Karpas-422 (cell line): ENCODE data around the gene AFDN. TPM values are rescaled to one million over a fixed set of nuclear protein-coding genes. Genes with fewer than 3 reads are reported as not detected.

Experiments
- DNase-seq: peaks from one replicate; pipeline ENCODE4 v3.0.0-alpha.2; 2015
- H2AFZ ChIP-seq: fragments of 200-600 bp; sonication (generic); 2 replicates; pipeline ENCODE4 v1.6.1; 2014; ENCODE audit warnings: antibody characterized with exemption, low read length, mixed read lengths
- H3K27ac ChIP-seq: fragments of 200-600 bp; sonication (generic); 2 replicates; pipeline ENCODE4 v1.5.1; 2014; ENCODE audit warnings: mild to moderate bottlenecking, low read length, moderate library complexity
- H3K27me3 ChIP-seq: fragments of 200-600 bp; sonication (generic); 2 replicates; pipeline ENCODE4 v1.6.1; 2014; ENCODE audit warnings: low read length, mixed read lengths
- H3K36me3 ChIP-seq: fragments of 200-600 bp; sonication (generic); 2 replicates; pipeline ENCODE4 v1.6.1; 2014; ENCODE audit warnings: low read length, mixed read lengths; ENCODE audit not compliant: insufficient read depth
- H3K4me1 ChIP-seq: fragments of 200-600 bp; sonication (generic); 2 replicates; pipeline ENCODE4 v1.6.1; 2014; ENCODE audit warnings: mild to moderate bottlenecking, low read length, mixed read lengths
- H3K4me2 ChIP-seq: fragments of 200-600 bp; sonication (generic); 2 replicates; pipeline ENCODE4 v1.6.1; 2014; ENCODE audit warnings: low read length, low read depth, mild to moderate bottlenecking; ENCODE audit not compliant: poor library complexity, severe bottlenecking
- H3K4me3 ChIP-seq: fragments of 200-600 bp; sonication (generic); 2 replicates; pipeline ENCODE4 v1.5.1; 2014; ENCODE audit warnings: mild to moderate bottlenecking, antibody characterized with exemption, low read length, mixed read lengths
- H3K79me2 ChIP-seq: fragments of 200-600 bp; sonication (generic); 2 replicates; pipeline ENCODE4 v1.6.1; 2014; ENCODE audit warnings: mild to moderate bottlenecking, low read length, mixed read lengths
- H3K9ac ChIP-seq: fragments of 200-600 bp; sonication (generic); 2 replicates; pipeline ENCODE4 v1.6.0; 2014; ENCODE audit warnings: low read length
- H3K9me2 ChIP-seq: fragments of 200-600 bp; sonication (generic), shearing (Covaris generic); replicated peaks from 2 replicates; pipeline ENCODE4 v1.6.0; 2014; ENCODE audit warnings: mild to moderate bottlenecking, low read length, moderate library complexity; ENCODE audit not compliant: insufficient read depth
- H3K9me3 ChIP-seq: fragments of 300-700, 200-600 bp; sonication (generic); 2 replicates; pipeline ENCODE4 v1.6.1; 2014; ENCODE audit warnings: low read length, mixed read lengths
- H4K20me1 ChIP-seq: fragments of 200-600 bp; sonication (generic); 2 replicates; pipeline ENCODE4 v1.6.1; 2014; ENCODE audit warnings: mild to moderate bottlenecking, antibody characterized with exemption, low read length, low read depth; ENCODE audit not compliant: insufficient read depth
- total RNA-seq: library from RNA; depleted of rRNA; stranded (reverse); fragments of >200 nt; shearing (Covaris generic); gene quantifications from 2 replicates; pipeline ENCODE4 v1.2.3, GENCODE V29; 2014; ENCODE audit warnings: low replicate concordance

Gene AFDN
- total RNA-seq, 1 experiment from 2014 or later = 21.0 TPM

- Histone ChIP-seq H3K9ac (no peak overlapping the region), H4K20me1 (peaks cover 28% of the 10 kb centered on the region), H3K4me1 (no peaks in the 10 kb centered on the region), H3K9me3 (no peaks in the 10 kb centered on the region), H2AFZ (no peak overlapping the region), H3K79me2 (no peaks in the 10 kb centered on the region), H3K36me3 (no peaks in the 10 kb centered on the region), H3K9me2 (no peaks in the 10 kb centered on the region), H3K27ac (no peak overlapping the region), H3K4me3 (no peak overlapping the region), H3K4me2 (no peak overlapping the region), H3K27me3 (no peaks in the 10 kb centered on the region)
- no peak for DNase-seq
Observed at GRCh38 chr6:167839343-167839742, 12.6 kb downstream of the AFDN start.

GRCh38 chr6:167839755-167840154, 13.0 kb downstream of the AFDN start:
- Histone ChIP-seq H3K79me2 (no peaks in the 10 kb centered on the region), H3K9me2 (no peaks in the 10 kb centered on the region), H3K9ac (no peak overlapping the region), H4K20me1 (peaks cover 26% of the 10 kb centered on the region), H3K4me1 (no peaks in the 10 kb centered on the region), H3K27me3 (no peaks in the 10 kb centered on the region), H3K9me3 (no peaks in the 10 kb centered on the region), H3K4me2 (no peak overlapping the region), H2AFZ (no peak overlapping the region), H3K27ac (no peak overlapping the region), H3K4me3 (no peak overlapping the region), H3K36me3 (no peaks in the 10 kb centered on the region)
- no peak for DNase-seq

GRCh38 chr6:167840160-167840525, 13.4 kb downstream of the AFDN start:
- Histone ChIP-seq H3K36me3 (no peaks in the 10 kb centered on the region), H2AFZ (no peak overlapping the region), H4K20me1 (peaks cover 22% of the 10 kb centered on the region), H3K79me2 (no peaks in the 10 kb centered on the region), H3K9me2 (no peaks in the 10 kb centered on the region), H3K27ac (no peak overlapping the region), H3K27me3 (no peaks in the 10 kb centered on the region), H3K4me3 (no peak overlapping the region), H3K4me2 (no peak overlapping the region), H3K9me3 (no peaks in the 10 kb centered on the region), H3K9ac (no peak overlapping the region), H3K4me1 (no peaks in the 10 kb centered on the region)
- no peak for DNase-seq

GRCh38 chr6:167840526-167841179, 13.9 kb downstream of the AFDN start:
- H3K9ac ChIP-seq = no peak overlapping the region

GRCh38 chr6:167841981-167842380, 15.3 kb downstream of the AFDN start:
- peaks cover 23% of the 10 kb centered on the region for H4K20me1 ChIP-seq
- H3K79me2 ChIP-seq = no peaks in the 10 kb centered on the region
- no peaks in the 10 kb centered on the region for H3K36me3 ChIP-seq
- no peak overlapping the region for H2AFZ ChIP-seq
- no peak overlapping the region for H3K27ac ChIP-seq
- DNase-seq = no peak
- no peaks in the 10 kb centered on the region for H3K9me2 ChIP-seq
- no peak overlapping the region for H3K4me2 ChIP-seq
- H3K27me3 ChIP-seq = no peaks in the 10 kb centered on the region
- no peak overlapping the region for H3K9ac ChIP-seq
- no peaks in the 10 kb centered on the region for H3K4me1 ChIP-seq
- no peak overlapping the region for H3K4me3 ChIP-seq
- H3K9me3 ChIP-seq = no peaks in the 10 kb centered on the region

More at GRCh38 chr6:167840526-167841179, 13.9 kb downstream of the AFDN start:
- no peak overlapping the region for H3K4me3 ChIP-seq
- peaks cover 22% of the 10 kb centered on the region for H4K20me1 ChIP-seq
- H3K9me2 ChIP-seq = no peaks in the 10 kb centered on the region
- H3K9me3 ChIP-seq = no peaks in the 10 kb centered on the region
- H3K4me2 ChIP-seq = no peak overlapping the region
- no peaks in the 10 kb centered on the region for H3K36me3 ChIP-seq
- no peak for DNase-seq
- H3K4me1 ChIP-seq = no peaks in the 10 kb centered on the region
- no peaks in the 10 kb centered on the region for H3K79me2 ChIP-seq
- no peak overlapping the region for H3K27ac ChIP-seq
- no peak overlapping the region for H2AFZ ChIP-seq
- no peaks in the 10 kb centered on the region for H3K27me3 ChIP-seq

- Histone ChIP-seq H3K27ac (no peak overlapping the region), H3K4me3 (no peak overlapping the region), H3K4me2 (no peak overlapping the region), H3K36me3 (no peaks in the 10 kb centered on the region), H3K9ac (no peak overlapping the region), H4K20me1 (peaks cover 28% of the 10 kb centered on the region), H3K27me3 (no peaks in the 10 kb centered on the region), H3K9me3 (no peaks in the 10 kb centered on the region), H3K9me2 (no peaks in the 10 kb centered on the region), H3K4me1 (no peaks in the 10 kb centered on the region), H2AFZ (no peak overlapping the region), H3K79me2 (no peaks in the 10 kb centered on the region)
- no peak for DNase-seq
Observed at GRCh38 chr6:167842457-167842856, 15.7 kb downstream of the AFDN start.

GRCh38 chr6:167843023-167843422, 16.3 kb downstream of the AFDN start:
- Histone ChIP-seq H3K4me1 (no peaks in the 10 kb centered on the region), H3K9ac (no peak overlapping the region), H3K27me3 (no peaks in the 10 kb centered on the region), H3K4me2 (no peak overlapping the region), H2AFZ (no peak overlapping the region), H3K4me3 (no peak overlapping the region), H3K36me3 (no peaks in the 10 kb centered on the region), H3K9me3 (no peaks in the 10 kb centered on the region), H3K27ac (no peak overlapping the region), H4K20me1 (peaks cover 28% of the 10 kb centered on the region; the same call in 1 of the 2 replicates), H3K9me2 (no peaks in the 10 kb centered on the region), H3K79me2 (no peaks in the 10 kb centered on the region)
- DNase-seq = no peak

- no peak overlapping the region for H3K4me2 ChIP-seq
- no peaks in the 10 kb centered on the region for H3K79me2 ChIP-seq
- H3K27ac ChIP-seq = no peak overlapping the region
- H3K9ac ChIP-seq = no peak overlapping the region
- H3K4me1 ChIP-seq = no peaks in the 10 kb centered on the region
- no peaks in the 10 kb centered on the region for H3K36me3 ChIP-seq
- H3K4me3 ChIP-seq = no peak overlapping the region
- H2AFZ ChIP-seq = no peak overlapping the region
- peaks cover 24% of the 10 kb centered on the region; the same call in 1 of the 2 replicates for H4K20me1 ChIP-seq
- no peak for DNase-seq
- H3K27me3 ChIP-seq = no peaks in the 10 kb centered on the region
- H3K9me2 ChIP-seq = no peaks in the 10 kb centered on the region
- no peaks in the 10 kb centered on the region for H3K9me3 ChIP-seq
Observed at GRCh38 chr6:167845856-167846255, 19.1 kb downstream of the AFDN start.
